Mesodermal cell (in vitro differentiated cells): ENCODE data around the gene MLEC.
"Not testable (repeated sequence)": the region's sequence is repeated elsewhere in the genome, so short reads cannot be mapped to it uniquely, and the experiment has no call there.

Experiments used
- H3K27ac ChIP-seq: 2 replicates; pipeline ENCODE4 v1.7.0; 2013; ENCODE audit warnings: mild to moderate bottlenecking, low read depth, low read length, moderate library complexity; ENCODE audit not compliant: severe bottlenecking
- H3K36me3 ChIP-seq: 2 replicates; pipeline ENCODE4 v1.7.1; 2013; ENCODE audit warnings: mild to moderate bottlenecking, low read length, moderate library complexity; ENCODE audit not compliant: control insufficient read depth, insufficient read depth
- H3K4me1 ChIP-seq: one replicate; pipeline ENCODE4 v1.7.1; 2013; ENCODE audit warnings: mild to moderate bottlenecking, low read length; ENCODE audit not compliant: insufficient read depth, control insufficient read depth, poor library complexity, severe bottlenecking
- H3K4me3 ChIP-seq: 2 replicates; pipeline ENCODE4 v1.7.0; 2013; ENCODE audit warnings: low read length, control low read depth, mild to moderate bottlenecking; ENCODE audit not compliant: insufficient read depth, poor library complexity, severe bottlenecking; ENCODE audit errors: extremely low read depth
- H3K9me3 ChIP-seq: 2 replicates; pipeline ENCODE4 v1.7.1; 2013; ENCODE audit warnings: mild to moderate bottlenecking, low read length, moderate library complexity; ENCODE audit not compliant: control insufficient read depth
- WGBS, 2 experiments: methylation state at CpG; one replicate each; pipeline ENCODE4 v1.1.5; 2013; ENCODE audit warnings: missing lambda C conversion rate in 2 of 2; ENCODE audit not compliant: insufficient coverage in 2 of 2; 5-methylcytosine and 5-hydroxymethylcytosine counted together

Gene MLEC

DNA sequence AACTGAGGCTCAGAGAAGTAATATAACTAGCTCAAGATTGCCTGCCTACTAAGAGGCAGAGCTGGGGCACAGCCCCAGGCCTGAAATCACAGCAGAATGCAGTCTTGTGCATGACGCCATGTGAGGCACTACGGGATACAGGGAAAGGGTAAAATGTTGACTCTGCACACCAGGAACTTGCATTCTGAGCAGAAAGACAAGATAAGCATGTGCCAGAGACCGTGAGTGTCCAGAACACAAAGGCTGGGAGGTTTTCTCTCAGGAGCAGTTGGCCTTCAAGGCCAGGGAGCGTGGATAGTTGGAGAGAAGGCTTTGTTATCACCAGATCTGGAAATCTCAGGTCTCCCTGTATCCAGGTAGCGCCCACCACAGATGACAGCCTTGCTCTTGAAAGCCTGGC, 23.2 kb upstream of the MLEC start:
- Histone ChIP-seq H3K4me3 (no peak overlapping the region), H3K4me1 (no peaks in the 10 kb centered on the region), H3K36me3 (no peaks in the 10 kb centered on the region), H3K9me3 (no peaks in the 10 kb centered on the region), H3K27ac (no peak overlapping the region)
- WGBS, 2 experiments: 93 to 98% methylated on average over 4 of the region's 5 CpGs

DNA sequence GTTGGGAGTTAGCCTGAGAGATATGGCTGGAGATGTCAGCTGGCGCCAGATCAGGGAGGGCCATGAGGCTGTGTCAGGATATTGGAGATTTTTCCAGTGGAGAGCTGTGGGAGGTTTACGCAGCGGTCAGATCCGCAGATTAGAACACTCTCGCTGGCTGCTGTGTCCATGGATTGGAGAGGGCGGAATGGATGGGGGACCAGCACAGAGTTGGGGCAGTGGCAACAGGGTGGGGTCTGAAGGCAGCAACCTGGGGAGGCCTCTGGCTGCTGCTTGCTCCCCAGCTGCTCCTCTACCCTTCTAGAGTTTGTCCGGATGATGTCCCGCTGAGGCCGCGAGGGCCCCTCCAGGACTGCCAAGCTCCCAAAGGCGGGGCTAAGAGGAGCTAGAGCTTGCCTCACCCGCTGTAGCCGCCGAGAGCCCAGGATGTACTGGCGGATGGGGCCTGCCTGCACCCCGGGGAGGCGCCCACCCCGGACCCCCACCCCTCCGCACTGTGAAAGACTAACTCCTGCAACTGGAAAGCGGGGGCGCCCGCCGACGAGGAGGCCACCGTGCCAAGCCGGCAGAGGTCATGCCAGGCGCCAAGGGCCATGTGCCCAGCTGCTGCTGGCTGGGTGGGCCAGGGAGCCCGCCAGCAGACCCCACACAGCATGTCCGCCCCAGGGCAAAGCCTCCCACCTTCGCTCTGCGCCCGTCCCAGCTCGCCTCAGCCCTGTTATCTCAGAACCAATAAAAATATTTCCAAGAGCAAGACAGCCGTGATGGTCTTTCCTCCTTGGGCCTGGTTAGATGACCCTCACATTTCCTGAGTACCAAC, 20.2 kb upstream of the MLEC start:
- Histone ChIP-seq H3K4me1 (peaks cover 5% of the 10 kb centered on the region), H3K36me3 (no peaks in the 10 kb centered on the region), H3K27ac (no peak overlapping the region), H3K4me3 (no peak overlapping the region), H3K9me3 (no peaks in the 10 kb centered on the region)
- WGBS, 2 experiments: 94 to 96% methylated on average over 27 to 31 of the region's 34 CpGs

DNA sequence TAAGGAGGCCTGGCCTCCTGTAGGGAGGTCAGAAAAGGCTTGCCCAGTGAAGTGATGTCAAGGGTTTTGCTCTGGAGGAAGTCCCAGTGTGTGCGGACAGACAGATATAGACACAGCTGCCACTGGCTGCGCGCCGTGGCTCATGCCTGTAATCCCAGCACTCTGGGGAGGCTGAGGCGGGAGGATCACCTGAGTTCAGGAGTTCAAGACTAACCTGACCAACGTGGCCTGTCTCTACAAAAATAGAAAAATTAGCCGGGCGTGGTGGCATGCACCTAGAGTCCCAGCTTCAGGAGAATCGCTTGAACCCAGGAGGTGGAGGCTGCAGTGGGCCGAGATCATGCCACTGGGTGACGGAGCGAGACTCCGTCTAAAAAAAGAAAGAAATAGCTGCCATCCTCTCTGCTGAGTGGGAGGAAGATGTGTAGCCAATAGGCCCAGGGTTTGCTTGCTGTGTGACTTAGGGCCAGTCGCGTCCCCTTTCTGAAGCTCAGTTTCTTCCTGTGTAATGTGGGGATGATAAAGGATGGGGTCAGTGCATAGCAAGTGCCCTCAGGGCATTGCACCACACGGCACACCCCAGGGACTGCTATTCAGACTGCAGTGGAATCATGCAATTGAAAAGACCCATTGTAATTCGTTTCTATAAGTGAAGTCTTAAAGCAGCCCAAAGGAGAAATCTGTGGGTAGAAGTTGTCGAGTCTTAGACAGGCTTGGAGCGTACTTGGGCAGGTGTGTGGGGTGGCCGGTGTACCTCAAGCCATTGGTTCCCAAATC, 18.7 kb upstream of the MLEC start:
- no peak overlapping the region for H3K4me3 ChIP-seq
- no peaks in the 10 kb centered on the region for H3K9me3 ChIP-seq
- no peaks in the 10 kb centered on the region for H3K36me3 ChIP-seq
- H3K27ac ChIP-seq: no peak overlapping the region
- WGBS, 2 experiments: 69 to 78% methylated on average over 20 of the region's 20 CpGs
- H3K4me1 ChIP-seq: peaks cover 5% of the 10 kb centered on the region

DNA sequence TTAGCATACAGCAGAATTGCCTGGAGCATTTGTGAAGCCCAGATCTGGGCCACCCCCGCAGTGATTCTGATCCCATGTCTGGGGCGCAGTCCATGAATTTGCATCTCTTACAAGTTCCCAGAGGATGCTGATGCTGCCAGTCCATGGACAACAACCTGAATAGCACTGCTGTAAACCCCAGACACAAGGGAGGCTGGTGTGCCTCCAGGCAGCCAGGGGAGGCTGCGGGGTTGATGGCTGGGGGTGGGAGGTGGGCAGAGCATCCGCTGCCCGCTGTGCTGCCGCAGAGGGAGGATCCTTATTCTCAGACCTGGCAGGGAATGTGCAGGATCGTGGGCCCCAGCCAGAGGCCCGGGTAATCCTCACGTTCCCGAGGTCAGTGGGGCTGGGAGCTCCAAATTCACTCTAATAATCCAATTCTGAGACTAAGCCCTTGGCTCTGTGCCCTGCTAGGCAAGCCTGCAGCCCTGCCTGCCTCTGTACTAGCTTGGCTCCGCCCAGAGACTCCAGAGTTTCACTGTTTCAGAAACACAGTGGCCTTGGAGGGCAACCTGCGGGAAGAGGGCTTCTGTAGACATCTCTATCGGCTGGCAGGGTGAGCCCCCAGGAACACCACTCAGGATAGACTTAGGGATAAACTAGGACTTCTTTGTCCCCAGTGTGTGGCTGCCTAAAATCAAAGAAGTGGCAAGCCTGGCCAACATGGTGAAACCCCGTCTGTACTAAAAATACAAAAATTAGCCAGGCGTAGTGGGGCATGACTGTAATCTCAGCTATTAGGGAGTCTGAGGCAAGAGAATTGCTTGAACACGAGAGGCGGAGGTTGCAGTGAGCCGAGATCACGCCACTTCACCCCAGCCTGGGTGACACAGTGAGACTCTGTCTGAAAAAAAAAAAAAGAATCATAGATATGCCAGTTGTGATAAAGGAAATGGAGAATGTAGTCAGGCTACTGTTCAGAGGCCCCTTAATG, 17.8 kb upstream of the MLEC start:
- Histone ChIP-seq H3K4me1 (peaks cover 5% of the 10 kb centered on the region), H3K9me3 (no peaks in the 10 kb centered on the region), H3K4me3 (no peak overlapping the region), H3K36me3 (no peaks in the 10 kb centered on the region), H3K27ac (peak overlapping the region; percentile 3)
- 56 to 57% methylated on average over 11 to 19 of the region's 19 CpGs for WGBS, 2 experiments

DNA sequence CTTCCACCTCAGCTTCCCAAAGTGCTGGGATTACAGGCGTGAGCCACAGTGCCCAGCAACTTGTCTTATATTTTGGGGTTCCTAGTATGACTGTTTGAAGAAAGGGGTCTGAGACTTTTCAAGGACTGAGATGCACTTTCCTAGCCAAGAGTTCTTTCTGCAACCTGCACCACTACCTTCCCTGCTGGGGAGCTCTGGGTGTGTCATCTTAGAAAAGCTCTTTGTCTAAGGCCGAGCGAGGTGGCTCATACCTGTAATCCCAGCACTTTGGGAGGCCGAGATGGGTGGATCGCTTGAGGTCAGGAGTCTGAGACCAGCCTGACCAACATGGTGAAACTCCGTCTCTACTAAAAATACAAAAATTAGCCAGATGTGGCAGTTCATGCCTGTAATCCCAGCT, 16.7 kb upstream of the MLEC start:
- H3K4me3 ChIP-seq, H3K27ac ChIP-seq, H3K9me3 ChIP-seq, H3K4me1 ChIP-seq, H3K36me3 ChIP-seq: not testable (repeated sequence)
- 82 to 86% methylated on average over 2 to 5 of the region's 6 CpGs for WGBS, 2 experiments

DNA sequence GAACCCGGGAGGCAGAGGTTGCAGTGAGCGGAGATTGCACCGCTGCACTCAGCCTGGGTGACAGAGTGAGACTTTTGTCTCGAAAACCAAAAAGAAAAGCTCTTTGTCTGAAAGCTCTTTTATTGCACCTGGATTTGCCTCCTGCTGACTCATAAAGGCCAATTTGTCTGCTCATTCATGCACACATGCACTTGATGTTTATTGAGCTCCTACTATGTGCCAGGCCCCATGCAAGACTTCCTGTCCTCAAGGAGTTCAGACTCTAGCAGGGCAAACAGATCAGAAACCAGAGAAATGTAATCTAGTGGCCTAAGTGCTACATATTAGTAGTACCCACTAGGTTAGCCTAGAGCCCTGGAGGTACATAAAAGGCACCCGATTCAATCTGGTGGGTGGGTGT, 16.3 kb upstream of the MLEC start:
- H3K4me3 ChIP-seq: no peak overlapping the region
- WGBS, 2 experiments: 93 to 97% methylated on average over 5 of the region's 5 CpGs
- H3K36me3 ChIP-seq: no peaks in the 10 kb centered on the region
- H3K27ac ChIP-seq: no peak overlapping the region
- no peaks in the 10 kb centered on the region for H3K9me3 ChIP-seq
- peaks cover 5% of the 10 kb centered on the region for H3K4me1 ChIP-seq

DNA sequence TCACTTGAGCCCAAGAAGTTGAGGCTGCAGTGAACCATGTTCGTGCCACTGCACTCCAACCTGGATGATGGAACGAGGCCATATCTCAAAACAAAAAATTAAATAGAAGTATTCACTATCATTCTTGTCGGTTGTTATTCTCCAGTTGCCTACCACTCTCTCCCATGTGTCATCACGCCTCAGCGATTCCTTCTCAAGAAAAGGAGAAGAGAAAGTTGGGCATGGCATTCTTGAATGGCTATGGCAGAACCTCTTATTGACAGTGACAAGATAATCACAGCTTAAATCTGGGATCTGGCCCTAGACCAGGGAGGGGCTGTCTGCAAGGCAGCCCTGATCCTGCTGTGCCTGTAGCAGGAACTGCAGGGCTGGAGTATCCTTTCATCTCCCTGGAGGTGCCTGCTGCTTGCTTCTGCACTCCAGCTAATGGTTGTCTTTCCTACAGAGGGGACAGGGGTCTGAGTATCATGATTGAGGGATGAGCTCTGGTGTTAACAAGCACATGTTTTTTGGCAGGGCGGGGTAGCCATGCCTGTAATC, 12.8 kb upstream of the MLEC start:
- 89 to 100% methylated on average over 2 to 5 of the region's 6 CpGs for WGBS, 2 experiments
- no peaks in the 10 kb centered on the region for H3K9me3 ChIP-seq
- H3K36me3 ChIP-seq: no peaks in the 10 kb centered on the region
- H3K27ac ChIP-seq: no peak overlapping the region
- no peak overlapping the region for H3K4me3 ChIP-seq
- H3K4me1 ChIP-seq: peaks cover 7% of the 10 kb centered on the region

DNA sequence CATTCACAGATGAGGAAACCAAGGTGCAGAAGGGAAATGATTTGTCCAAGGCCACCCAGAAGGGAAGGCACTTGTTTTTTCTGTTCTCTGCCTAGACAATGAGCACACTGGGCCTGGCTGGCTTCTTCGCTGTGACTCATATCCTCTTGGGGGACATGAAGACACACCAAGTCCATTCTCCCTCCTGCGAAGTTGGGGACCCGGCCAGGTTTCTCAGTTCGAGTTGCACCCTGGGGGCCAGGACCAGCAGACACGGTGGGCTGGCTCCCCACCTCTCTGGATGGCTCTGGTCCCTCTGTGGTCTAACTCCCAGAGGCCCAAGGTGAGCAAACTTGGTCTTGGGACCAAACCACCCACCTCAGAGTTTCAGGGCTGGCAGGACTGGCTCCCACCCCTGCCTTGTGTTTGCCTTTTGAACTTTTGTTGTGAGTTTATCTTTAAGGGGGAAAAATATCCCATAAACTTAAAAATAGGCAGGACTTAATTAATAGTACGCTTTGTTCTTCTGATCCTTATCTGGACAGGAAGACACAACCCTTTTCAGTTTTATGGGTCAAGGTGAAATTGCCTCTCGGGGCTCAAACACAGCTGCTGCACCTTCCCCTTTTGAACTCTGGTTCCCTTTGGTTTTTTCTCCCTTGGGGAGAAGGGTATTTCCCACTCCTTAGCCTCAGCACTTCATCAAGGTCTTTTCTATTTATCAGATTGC, 9.0 kb upstream of the MLEC start:
- H3K36me3 ChIP-seq: no peaks in the 10 kb centered on the region
- no peaks in the 10 kb centered on the region for H3K9me3 ChIP-seq
- H3K4me3 ChIP-seq: no peak overlapping the region
- peak overlapping the region; percentile 3 for H3K27ac ChIP-seq
- peaks cover 4% of the 10 kb centered on the region for H3K4me1 ChIP-seq
- 77 to 85% methylated on average over 5 to 6 of the region's 7 CpGs for WGBS, 2 experiments

DNA sequence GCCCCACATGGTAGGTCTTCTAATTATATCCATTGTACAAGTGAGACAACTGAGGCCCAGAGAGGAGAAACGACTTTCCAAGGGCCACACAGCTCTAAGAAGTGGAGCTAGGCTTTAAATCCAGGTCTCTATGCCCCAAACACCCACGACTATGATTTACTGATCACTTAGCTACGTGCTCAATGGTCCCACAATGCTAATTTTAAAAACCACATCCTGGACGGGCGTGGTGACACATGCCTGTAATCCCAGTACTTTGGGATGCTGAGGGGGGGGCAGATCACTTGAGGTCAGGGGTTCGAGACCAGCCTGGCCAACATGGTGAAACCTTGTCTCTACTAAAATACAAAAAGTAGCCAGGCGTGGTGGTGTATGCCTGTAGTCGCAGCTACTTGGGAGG, 8.4 kb upstream of the MLEC start:
- no peak overlapping the region for H3K27ac ChIP-seq
- 93 to 100% methylated on average over 5 of the region's 8 CpGs for WGBS, 2 experiments
- H3K9me3 ChIP-seq: no peaks in the 10 kb centered on the region
- H3K36me3 ChIP-seq: no peaks in the 10 kb centered on the region
- no peak overlapping the region for H3K4me3 ChIP-seq
- H3K4me1 ChIP-seq: peaks cover 4% of the 10 kb centered on the region
